ENCODE data around the gene PKLR.
A peak's percentile ranks its signal among the peaks of the same experiment; 100 is the strongest.

The PKLR gene

GRCh38 chr1:155244368-155245162 is 56.7 kb downstream of the PKLR start:
- H3K9ac ChIP-seq (ENCODE audit: low read length) = peak overlapping the region; percentile 76
- H3F3A ChIP-seq (ENCODE audit: insufficient read depth, low read length) = peaks cover 6% of the 10 kb centered on the region; the same call in 1 of the 2 replicates
- H3K27ac ChIP-seq (ENCODE audit: low read depth, low read length, poor library complexity, severe bottlenecking) = peak overlapping the region; percentile 80
- peak overlapping the region; percentile 75 for H3K4me3 ChIP-seq (ENCODE audit: low read depth, low read length, poor library complexity, severe bottlenecking)
- no peaks in the 10 kb centered on the region for H3K9me3 ChIP-seq (ENCODE audit: low read length)
- no peak overlapping the region for H2AFZ ChIP-seq (ENCODE audit: low read length)
- H3K4me2 ChIP-seq (ENCODE audit: low read length) = peak overlapping the region; percentile 79
- no peaks in the 10 kb centered on the region for H4K20me1 ChIP-seq (ENCODE audit: insufficient read depth, low read length)
- no peaks in the 10 kb centered on the region for H3K27me3 ChIP-seq (ENCODE audit: insufficient read depth, low read length)
- no peaks in the 10 kb centered on the region for H3K79me2 ChIP-seq (ENCODE audit: insufficient read depth, low read length)
- TF ChIP-seq, protein P1, sequence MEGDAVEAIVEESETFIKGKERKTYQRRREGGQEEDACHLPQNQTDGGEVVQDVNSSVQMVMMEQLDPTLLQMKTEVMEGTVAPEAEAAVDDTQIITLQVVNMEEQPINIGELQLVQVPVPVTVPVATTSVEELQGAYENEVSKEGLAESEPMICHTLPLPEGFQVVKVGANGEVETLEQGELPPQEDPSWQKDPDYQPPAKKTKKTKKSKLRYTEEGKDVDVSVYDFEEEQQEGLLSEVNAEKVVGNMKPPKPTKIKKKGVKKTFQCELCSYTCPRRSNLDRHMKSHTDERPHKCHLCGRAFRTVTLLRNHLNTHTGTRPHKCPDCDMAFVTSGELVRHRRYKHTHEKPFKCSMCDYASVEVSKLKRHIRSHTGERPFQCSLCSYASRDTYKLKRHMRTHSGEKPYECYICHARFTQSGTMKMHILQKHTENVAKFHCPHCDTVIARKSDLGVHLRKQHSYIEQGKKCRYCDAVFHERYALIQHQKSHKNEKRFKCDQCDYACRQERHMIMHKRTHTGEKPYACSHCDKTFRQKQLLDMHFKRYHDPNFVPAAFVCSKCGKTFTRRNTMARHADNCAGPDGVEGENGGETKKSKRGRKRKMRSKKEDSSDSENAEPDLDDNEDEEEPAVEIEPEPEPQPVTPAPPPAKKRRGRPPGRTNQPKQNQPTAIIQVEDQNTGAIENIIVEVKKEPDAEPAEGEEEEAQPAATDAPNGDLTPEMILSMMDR (IDR thresholded peaks at IDR 0.05; ENCODE audit: low read length) = no peak
- no peak for TF ChIP-seq EZH2 (IDR thresholded peaks at IDR 0.05; ENCODE audit: borderline replicate concordance, low read length)
- H3K4me1 ChIP-seq (ENCODE audit: insufficient read depth, low read length, severe bottlenecking) = peaks cover 55% of the 10 kb centered on the region
- no peaks in the 10 kb centered on the region for H3K9me2 ChIP-seq (ENCODE audit: low read depth, low read length)
- H3K36me3 ChIP-seq (ENCODE audit: insufficient read depth, low read length) = 0 out of 2 replicates have a peak, but pooled peaks cover 1% of the 10 kb centered on the region

- Histone ChIP-seq H3K9me3 (ENCODE audit: low read length) (no peaks in the 10 kb centered on the region), H3K4me3 (ENCODE audit: low read depth, low read length, poor library complexity, severe bottlenecking) (peak overlapping the region; percentile 75), H3K4me2 (ENCODE audit: low read length) (peak overlapping the region; percentile 79), H3K36me3 (ENCODE audit: insufficient read depth, low read length) (0 out of 2 replicates have a peak, but pooled peaks cover 5% of the 10 kb centered on the region), H3K79me2 (ENCODE audit: insufficient read depth, low read length) (no peaks in the 10 kb centered on the region), H3K27me3 (ENCODE audit: insufficient read depth, low read length) (no peaks in the 10 kb centered on the region), H3K9ac (ENCODE audit: low read length) (peak overlapping the region; percentile 76), H3K27ac (ENCODE audit: low read depth, low read length, poor library complexity, severe bottlenecking) (peak overlapping the region; percentile 80), H3K9me2 (ENCODE audit: low read depth, low read length) (no peaks in the 10 kb centered on the region), H4K20me1 (ENCODE audit: insufficient read depth, low read length) (no peaks in the 10 kb centered on the region), H3K4me1 (ENCODE audit: insufficient read depth, low read length, severe bottlenecking) (peaks cover 45% of the 10 kb centered on the region), H3F3A (ENCODE audit: insufficient read depth, low read length) (peaks cover 6% of the 10 kb centered on the region; the same call in 1 of the 2 replicates), H2AFZ (ENCODE audit: low read length) (no peak overlapping the region)
- TF ChIP-seq, protein P1 (IDR thresholded peaks at IDR 0.05; ENCODE audit: low read length) = no peak
- TF ChIP-seq EZH2 (IDR thresholded peaks at IDR 0.05; ENCODE audit: borderline replicate concordance, low read length) = no peak
Measured at GRCh38 chr1:155242805-155243358, 58.4 kb downstream of the PKLR start.

- H4K20me1 ChIP-seq (ENCODE audit: insufficient read depth, low read length) = no peaks in the 10 kb centered on the region
- H3K4me3 ChIP-seq (ENCODE audit: low read depth, low read length, poor library complexity, severe bottlenecking) = peak overlapping the region; percentile 60
- H3K4me2 ChIP-seq (ENCODE audit: low read length) = peak overlapping the region; percentile 76
- peak overlapping the region; percentile 36; the same call in 1 of the 2 replicates for H3K9ac ChIP-seq (ENCODE audit: low read length)
- peak overlapping the region; percentile 70 for H3K27ac ChIP-seq (ENCODE audit: low read depth, low read length, poor library complexity, severe bottlenecking)
- H3K27me3 ChIP-seq (ENCODE audit: insufficient read depth, low read length) = no peaks in the 10 kb centered on the region
- H3K4me1 ChIP-seq (ENCODE audit: insufficient read depth, low read length, severe bottlenecking) = peaks cover 44% of the 10 kb centered on the region
- H3K36me3 ChIP-seq (ENCODE audit: insufficient read depth, low read length) = peaks cover 8% of the 10 kb centered on the region
- H2AFZ ChIP-seq (ENCODE audit: low read length) = no peak overlapping the region
- no peaks in the 10 kb centered on the region for H3K9me2 ChIP-seq (ENCODE audit: low read depth, low read length)
- H3F3A ChIP-seq (ENCODE audit: insufficient read depth, low read length) = peaks cover 3% of the 10 kb centered on the region; the same call in 1 of the 2 replicates
- H3K79me2 ChIP-seq (ENCODE audit: insufficient read depth, low read length) = no peaks in the 10 kb centered on the region
- H3K9me3 ChIP-seq (ENCODE audit: low read length) = no peaks in the 10 kb centered on the region
- TF ChIP-seq, protein P1 (IDR thresholded peaks at IDR 0.05; ENCODE audit: low read length) = no peak
- TF ChIP-seq EZH2 (IDR thresholded peaks at IDR 0.05; ENCODE audit: borderline replicate concordance, low read length) = no peak
Measured at GRCh38 chr1:155241841-155242264, 59.4 kb downstream of the PKLR start.

All from OCI-LY1 (cell line).